ENCODE results near the gene ATF6B.
A peak's percentile ranks its signal among the peaks of the same experiment; 100 is the strongest.
"Not testable (repeated sequence)": the region's sequence is repeated elsewhere in the genome, so short reads cannot be mapped to it uniquely, and the experiment has no call there.

Gene ATF6B

DNA sequence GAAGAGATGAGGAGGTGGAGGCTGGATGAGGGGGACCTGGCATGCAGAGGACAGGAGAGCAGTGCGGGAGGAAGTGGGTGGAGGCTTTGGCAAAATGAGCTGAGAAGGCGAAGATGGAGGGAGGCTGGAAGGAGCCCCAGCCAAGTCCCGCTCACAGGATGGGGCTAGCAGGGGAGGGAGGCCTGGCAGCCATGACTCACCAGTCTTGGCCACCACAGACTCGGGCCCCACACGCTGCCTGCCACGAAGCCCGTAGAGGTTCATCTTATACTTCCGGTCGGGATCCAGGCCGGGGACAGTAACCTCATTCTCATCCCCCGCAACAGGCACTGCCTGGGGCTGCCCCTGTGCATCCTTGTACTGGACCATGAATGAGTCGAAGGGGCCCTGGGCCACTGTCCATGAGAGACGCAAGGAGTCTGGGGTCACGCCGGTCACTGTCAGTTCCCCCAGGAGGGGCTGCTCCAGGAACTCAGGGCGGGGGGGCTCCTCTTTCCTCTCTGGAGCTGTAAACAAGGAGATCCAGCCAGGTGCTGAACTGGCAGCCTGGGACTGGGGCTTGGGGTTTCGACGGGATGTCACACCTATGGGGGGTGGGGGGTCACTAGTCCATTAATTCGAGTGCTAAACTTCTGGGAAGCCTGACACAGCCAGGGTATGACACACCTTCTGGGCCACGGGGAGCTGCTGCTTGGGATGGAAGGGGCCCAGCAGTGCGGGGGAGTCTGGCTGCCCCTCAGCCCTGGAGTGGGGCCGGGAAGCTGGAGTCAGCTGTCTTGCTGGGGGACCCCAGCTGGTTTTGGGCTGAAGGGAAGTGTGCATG is 46.7 kb downstream of the ATF6B start:
- peak; percentile 95 for DNase-seq

DNA sequence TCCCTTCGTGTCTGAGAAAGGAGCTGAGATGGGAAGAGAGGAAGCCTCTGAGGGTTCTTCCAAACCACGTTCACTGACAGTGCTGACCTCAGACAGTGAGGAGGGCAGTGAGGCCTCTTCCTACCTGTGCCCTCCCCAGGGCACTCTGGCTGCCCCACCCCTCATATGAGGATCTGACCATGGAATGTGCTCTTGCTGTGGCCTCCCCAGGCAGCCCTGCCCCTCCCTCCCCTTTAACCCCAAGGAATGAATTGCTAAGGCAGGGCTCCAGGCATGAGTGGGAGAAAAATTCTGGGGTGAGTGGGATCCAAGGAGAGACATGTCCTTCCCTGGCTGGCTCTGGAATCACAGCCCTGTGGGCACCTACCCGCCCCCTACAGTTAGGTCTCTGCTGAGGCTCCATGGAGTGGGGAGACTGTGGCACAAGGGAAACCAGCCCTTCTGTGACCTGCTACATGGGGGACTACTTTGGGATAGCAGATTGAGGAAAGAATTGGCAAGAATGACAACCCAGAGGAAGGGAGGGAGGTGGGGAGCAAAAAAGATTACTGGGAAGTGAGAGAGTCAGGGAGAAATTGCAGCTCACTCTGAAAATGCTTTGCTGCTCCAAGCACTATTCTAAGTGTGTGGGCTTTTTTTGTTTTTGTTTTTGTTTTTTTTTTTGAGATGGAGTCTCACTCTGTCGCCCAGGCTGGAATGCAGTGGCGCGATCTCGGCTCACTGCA is 48.3 kb downstream of the ATF6B start:
- DNase-seq, result no peak

DNA sequence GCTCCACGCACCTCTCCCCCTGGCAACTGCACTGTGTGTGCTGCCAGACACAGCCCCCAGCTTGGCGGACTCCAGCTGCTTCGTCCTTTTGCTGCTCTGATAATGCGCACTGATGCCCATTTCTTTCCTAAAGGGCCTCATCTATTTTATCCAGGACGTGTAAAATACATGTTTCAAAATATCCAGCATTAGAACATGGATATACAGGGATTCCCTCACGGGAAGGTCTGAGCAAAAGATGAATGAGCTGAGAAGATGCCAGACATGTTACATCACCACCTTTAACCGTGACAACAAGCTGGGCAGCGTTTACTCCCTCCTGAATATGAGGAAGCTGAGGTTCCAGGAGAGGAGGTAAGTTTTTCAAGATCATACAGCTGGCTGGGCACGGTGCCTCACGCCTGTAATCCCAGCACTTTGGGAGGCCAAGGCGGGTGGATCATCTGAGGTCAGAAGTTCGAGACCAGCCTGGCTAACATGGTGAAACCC is 51.7 kb downstream of the ATF6B start:
- peak; percentile 77 for DNase-seq

- DNase-seq, result no peak
Measured at GRCh38 chr6:32075781-32076180, 52.3 kb downstream of the ATF6B start.

GRCh38 chr6:32074996-32075532 is 53.0 kb downstream of the ATF6B start:
- DNase-seq, result peak; percentile 72

- no peak for DNase-seq
Measured at GRCh38 chr6:32073613-32074012, 54.4 kb downstream of the ATF6B start.

DNA sequence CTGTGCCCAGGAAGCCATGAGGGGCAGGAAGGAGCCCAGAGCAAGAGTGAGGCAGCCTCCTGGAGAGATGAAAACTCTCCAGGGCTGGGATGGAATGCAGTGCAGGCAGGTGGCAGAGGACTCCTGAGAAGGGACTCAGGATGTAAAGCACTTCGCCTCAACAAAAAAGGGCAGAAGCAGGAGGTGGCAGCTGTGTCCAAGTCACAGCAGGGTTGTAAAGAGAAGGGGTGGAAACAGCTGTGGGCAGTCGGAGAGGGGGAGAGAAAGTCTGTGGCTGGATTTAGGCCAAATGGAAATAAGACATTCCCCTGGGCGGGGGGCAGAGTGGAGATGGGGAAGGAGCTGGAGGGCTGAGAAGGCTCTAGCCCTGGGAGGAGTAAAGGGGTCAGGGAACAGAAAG is 54.9 kb downstream of the ATF6B start:
- DNase-seq, result no peak

DNA sequence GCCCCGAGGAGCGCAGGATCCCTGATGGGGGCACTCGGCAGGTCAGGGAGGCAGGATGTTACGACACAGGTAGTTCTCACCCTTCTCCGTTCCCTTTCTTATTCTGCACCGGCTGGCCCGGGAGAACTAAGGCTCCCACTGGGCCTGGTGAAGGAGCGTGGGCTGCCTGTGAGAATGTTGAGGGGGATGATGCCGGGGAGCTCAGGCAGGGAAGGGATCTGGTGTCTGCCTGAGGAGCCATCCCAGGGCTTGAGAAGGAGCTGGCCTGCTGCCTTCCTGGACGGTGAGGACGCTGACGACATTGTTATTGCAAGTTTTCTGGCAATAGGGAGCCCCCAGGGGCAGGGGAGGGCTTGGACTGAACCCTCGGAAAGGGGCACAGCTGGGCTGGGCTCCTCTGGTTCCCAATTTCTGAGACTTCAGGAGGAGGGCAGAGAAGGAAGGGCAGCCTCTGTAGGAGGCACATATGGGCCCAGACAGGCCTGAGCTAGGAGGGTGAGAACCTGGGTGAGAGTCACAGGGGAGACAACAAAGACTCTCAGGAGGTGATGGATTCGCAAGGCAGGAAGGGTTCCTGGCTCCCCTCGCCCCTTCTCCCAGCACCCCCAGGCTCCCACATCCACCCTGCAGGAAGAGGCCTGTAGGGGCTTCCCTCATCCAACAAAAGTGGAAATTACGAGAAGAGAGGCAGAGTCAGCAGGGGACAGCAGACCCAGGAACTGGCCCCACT is 57.1 kb downstream of the ATF6B start:
- DNase-seq, result no peak

DNA sequence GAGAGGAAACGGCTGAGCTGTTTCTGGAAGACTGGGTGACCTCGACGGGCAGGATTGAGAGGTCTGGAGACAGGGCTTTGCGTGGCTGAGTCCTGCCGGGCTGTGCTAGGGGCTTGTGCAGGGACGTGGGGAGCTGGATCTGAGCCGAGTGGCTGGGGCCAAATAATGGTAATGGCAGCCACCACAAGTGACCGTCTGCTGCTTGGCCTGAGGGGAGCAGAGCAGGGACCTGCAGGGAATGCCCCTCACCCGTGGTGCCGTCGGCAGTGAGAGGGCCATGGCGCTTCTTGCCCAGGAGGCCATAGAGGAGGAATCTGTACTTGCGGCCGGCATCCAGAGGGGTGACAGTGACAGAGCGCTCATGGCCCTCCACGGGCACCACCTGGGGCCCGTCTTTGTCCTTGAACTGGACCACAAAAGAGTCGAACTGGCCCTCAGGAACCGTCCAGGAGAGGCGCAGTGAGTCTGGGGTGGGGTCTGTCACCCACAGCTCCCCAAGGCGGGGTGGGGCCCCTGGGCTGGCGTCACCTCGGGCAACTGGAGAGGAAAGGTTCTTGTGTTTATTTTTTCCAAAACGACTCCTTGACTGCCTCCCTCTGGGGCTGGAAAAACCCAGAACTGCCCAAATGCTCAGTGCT is 58.0 kb downstream of the ATF6B start:
- no peak for DNase-seq

DNA sequence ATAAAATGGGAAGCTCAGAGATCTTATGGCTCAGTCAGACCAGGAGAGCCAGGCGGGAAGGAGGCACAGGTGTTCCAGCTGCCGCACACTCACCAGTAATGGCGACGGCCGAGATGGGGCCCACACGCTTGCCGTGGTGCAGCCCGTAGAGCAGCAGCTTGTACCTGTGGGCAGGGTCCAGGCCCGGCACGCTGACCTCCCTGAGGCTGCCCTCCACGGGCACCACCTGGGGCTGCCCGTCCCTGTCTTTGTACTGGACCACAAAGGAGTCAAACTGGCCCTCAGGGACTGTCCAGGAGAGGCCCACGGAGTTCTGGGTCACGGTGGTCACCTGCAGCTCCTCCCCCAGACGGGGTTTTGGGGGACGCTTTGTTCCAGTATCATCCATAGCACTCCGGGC is 58.6 kb downstream of the ATF6B start:
- DNase-seq, result no peak

DNA sequence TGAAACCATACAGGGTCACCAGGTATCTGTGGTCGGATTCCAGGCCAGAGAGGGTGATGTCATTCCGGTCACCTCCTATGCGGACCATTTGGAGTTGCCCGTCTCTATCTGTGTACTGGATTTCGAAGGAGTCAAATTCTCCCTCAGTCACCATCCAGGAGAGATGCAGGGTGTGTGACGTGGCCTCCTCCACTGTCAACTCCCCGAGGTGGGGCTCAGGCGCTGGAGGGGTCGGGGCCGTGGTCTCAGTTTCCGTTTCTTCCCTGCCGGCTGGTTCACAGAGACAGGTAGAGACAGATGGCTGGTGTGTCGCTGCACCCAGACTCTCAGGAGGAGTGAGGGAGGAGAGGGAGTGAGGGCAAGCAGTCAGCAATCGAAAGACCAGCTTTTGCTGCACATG is 59.2 kb downstream of the ATF6B start:
- DNase-seq, result no peak

DNA sequence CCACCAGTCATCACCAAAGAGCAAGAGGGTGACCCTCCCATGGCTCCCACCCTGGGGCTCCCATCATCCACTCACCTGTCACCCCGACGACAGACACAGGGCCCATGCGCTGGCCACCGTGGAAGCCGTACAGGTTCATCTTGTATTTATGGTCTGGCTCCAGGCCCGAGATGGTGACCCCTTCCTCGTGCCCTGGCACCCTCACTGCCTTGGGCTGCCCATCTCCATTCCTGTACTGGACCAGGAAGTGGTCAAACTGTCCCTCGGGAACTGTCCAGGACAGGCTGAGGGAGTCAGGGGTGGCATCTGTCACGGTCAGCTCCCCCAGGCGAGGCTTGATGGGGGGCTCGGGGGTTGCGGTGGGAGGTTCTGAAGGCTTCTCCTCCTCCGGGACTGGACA is 59.7 kb downstream of the ATF6B start:
- not testable (repeated sequence) for DNase-seq

- not testable (repeated sequence) for DNase-seq
Measured at GRCh38 chr6:32067521-32067920, 60.5 kb downstream of the ATF6B start.
